GM12874 (cell line): Measurements from ENCODE around the gene CARD11.

Source experiments
- CTCF ChIP-seq: IDR thresholded peaks from 2 replicates; pipeline ENCODE4 v1.5.1; 2011; ENCODE audit warnings: low read depth, mild to moderate bottlenecking, control low read depth, low read length, moderate library complexity; ENCODE audit not compliant: insufficient read depth

The CARD11 gene

GRCh38 chr7:2971914-2972834 lies 71.5 kb downstream of the CARD11 start:
- TF ChIP-seq CTCF: no peak

- TF ChIP-seq CTCF: no peak
These were observed 72.8 kb downstream of the CARD11 start for GRCh38 chr7:2970861-2971260.

GRCh38 chr7:2970307-2970664 lies 73.4 kb downstream of the CARD11 start:
- TF ChIP-seq CTCF: no peak

GRCh38 chr7:2969398-2970306 lies 74.0 kb downstream of the CARD11 start:
- TF ChIP-seq CTCF: no peak

GRCh38 chr7:2968616-2969397 lies 74.9 kb downstream of the CARD11 start:
- no peak for TF ChIP-seq CTCF

GRCh38 chr7:2968176-2968575 lies 75.5 kb downstream of the CARD11 start:
- no peak for TF ChIP-seq CTCF

GRCh38 chr7:2967705-2968104 lies 76.0 kb downstream of the CARD11 start:
- no peak for TF ChIP-seq CTCF
